GM18502 (cell line): Measurements from ENCODE around the gene ZNRF2.

ENCODE experiments used
- ATAC-seq: cut with Tn5 transposase; IDR thresholded peaks from one replicate; pipeline ENCODE4 v1.9.1; 2021; ENCODE audit warnings: mild to moderate bottlenecking; ENCODE audit not compliant: unreplicated experiment, poor library complexity

Gene ZNRF2

GRCh38 chr7:30284298-30285066, at the start of gene ZNRF2:
Gene ZNRF2 (plus strand): TSS chr7:30284597. CDS start chr7:30285358, 761 bp downstream.
- ATAC-seq: peak; percentile 86

- ATAC-seq: no peak
Observed at GRCh38 chr7:30237271-30237695, 47.1 kb upstream of the ZNRF2 start.

GRCh38 chr7:30238721-30239441, 45.5 kb upstream of the ZNRF2 start:
- peak; percentile 77 for ATAC-seq

- ATAC-seq: no peak
Observed at GRCh38 chr7:30240106-30240800, 44.1 kb upstream of the ZNRF2 start.

- no peak for ATAC-seq
Observed at GRCh38 chr7:30241767-30242166, 42.6 kb upstream of the ZNRF2 start.

- no peak for ATAC-seq
Observed at GRCh38 chr7:30244340-30244739, 40.1 kb upstream of the ZNRF2 start.

GRCh38 chr7:30245913-30246312, 38.5 kb upstream of the ZNRF2 start:
- ATAC-seq: no peak

GRCh38 chr7:30246392-30246791, 38.0 kb upstream of the ZNRF2 start:
- no peak for ATAC-seq

- ATAC-seq: no peak
Observed at GRCh38 chr7:30247541-30248401, 36.6 kb upstream of the ZNRF2 start.

GRCh38 chr7:30249316-30249715, 35.1 kb upstream of the ZNRF2 start:
- ATAC-seq: no peak

GRCh38 chr7:30249986-30250774, 34.2 kb upstream of the ZNRF2 start:
- no peak for ATAC-seq

GRCh38 chr7:30251708-30252329, 32.6 kb upstream of the ZNRF2 start:
- ATAC-seq: no peak

GRCh38 chr7:30252885-30253795, 31.3 kb upstream of the ZNRF2 start:
- no peak for ATAC-seq

GRCh38 chr7:30253796-30254165, 30.6 kb upstream of the ZNRF2 start:
- ATAC-seq: no peak

- ATAC-seq: no peak
Observed at GRCh38 chr7:30254248-30254647, 30.1 kb upstream of the ZNRF2 start.

- no peak for ATAC-seq
Observed at GRCh38 chr7:30254717-30255063, 29.7 kb upstream of the ZNRF2 start.

- no peak for ATAC-seq
Observed at GRCh38 chr7:30255064-30255769, 29.2 kb upstream of the ZNRF2 start.
